HepG2 (cell line): Measurements from ENCODE around the gene MMP25. TPM values are rescaled to one million over a fixed set of nuclear protein-coding genes. Genes with fewer than 3 reads are reported as not detected.

Experiments used
- ATRX ChIP-seq: sonication (generic); formaldehyde crosslinking; IDR thresholded peaks from 2 replicates; pipeline ENCODE4 v1.4.0; 2020; ENCODE audit warnings: missing genetic modification reagents, borderline replicate concordance
- BRCA1 ChIP-seq: sonication (generic); formaldehyde crosslinking; IDR thresholded peaks from 2 replicates; pipeline ENCODE4 v1.4.0; 2020; ENCODE audit warnings: missing genetic modification reagents
- BRD4 ChIP-seq: sonication (generic); formaldehyde crosslinking; IDR thresholded peaks from 2 replicates; pipeline ENCODE4 v1.4.0; 2020; ENCODE audit warnings: missing genetic modification reagents
- CCDC6 ChIP-seq: sonication (generic); formaldehyde crosslinking; IDR thresholded peaks from 2 replicates; pipeline ENCODE4 v1.8.1; 2022; ENCODE audit warnings: mild to moderate bottlenecking, missing genetic modification reagents, moderate library complexity
- FOXJ3 ChIP-seq: sonication (generic); formaldehyde crosslinking; IDR thresholded peaks from 2 replicates; pipeline ENCODE4 v1.4.0; 2020; ENCODE audit warnings: missing genetic modification reagents, mild to moderate bottlenecking, borderline replicate concordance
- GABPB1 ChIP-seq: IDR thresholded peaks from 2 replicates; pipeline ENCODE4 v1.6.1; 2016; ENCODE audit warnings: mild to moderate bottlenecking, missing genetic modification reagents, moderate library complexity, missing compliant biosample characterization
- HMG20A ChIP-seq: IDR thresholded peaks from 2 replicates; pipeline ENCODE4 v1.6.1; 2016; ENCODE audit warnings: borderline replicate concordance
- HNRNPK ChIP-seq: fragments of 200-400 bp; formaldehyde crosslinking; IDR thresholded peaks from 2 replicates; pipeline ENCODE4 v1.6.1; 2018; ENCODE audit warnings: low read length, low read depth, moderate library complexity, mild to moderate bottlenecking; ENCODE audit not compliant: poor library complexity, severe bottlenecking
- ISL2 ChIP-seq: sonication (generic); formaldehyde crosslinking; IDR thresholded peaks from 2 replicates; pipeline ENCODE4 v1.5.0; 2020; ENCODE audit warnings: missing genetic modification reagents
- KDM4B ChIP-seq: sonication (generic); formaldehyde crosslinking; IDR thresholded peaks from 2 replicates; pipeline ENCODE4 v1.4.0; 2020; ENCODE audit warnings: missing genetic modification reagents
- KLF15 ChIP-seq: sonication (generic); formaldehyde crosslinking; IDR thresholded peaks from 2 replicates; pipeline ENCODE4 v1.8.1; 2023; ENCODE audit warnings: borderline replicate concordance, mild to moderate bottlenecking, inconsistent platforms, missing genetic modification reagents, mixed read lengths
- PCBP1 ChIP-seq: fragments of 200-400 bp; formaldehyde crosslinking; IDR thresholded peaks from 2 replicates; pipeline ENCODE4 v1.6.1; 2017; ENCODE audit warnings: mild to moderate bottlenecking, low read depth, low read length, borderline replicate concordance
- SMARCE1 ChIP-seq: fragments of 450-650 bp; IDR thresholded peaks from 2 replicates; pipeline ENCODE4 v1.6.1; 2017; ENCODE audit warnings: borderline replicate concordance
- TAF15 ChIP-seq: fragments of 200-400 bp; formaldehyde crosslinking; IDR thresholded peaks from one replicate; pipeline ENCODE4 v1.6.1; 2018; ENCODE audit warnings: mild to moderate bottlenecking, low read depth, low read length; ENCODE audit not compliant: poor library complexity, severe bottlenecking
- TP53 ChIP-seq: sonication (generic); formaldehyde crosslinking; conservative IDR thresholded peaks from 2 replicates; pipeline ENCODE4 v1.4.0; 2020; ENCODE audit warnings: missing genetic modification reagents
- ZBTB4 ChIP-seq: sonication (generic); formaldehyde crosslinking; IDR thresholded peaks from 2 replicates; pipeline ENCODE4 v1.4.0; 2020; ENCODE audit warnings: missing genetic modification reagents, mild to moderate bottlenecking, borderline replicate concordance
- ZMYM3 ChIP-seq: sonication (generic); formaldehyde crosslinking; IDR thresholded peaks from 2 replicates; pipeline ENCODE4 v1.5.1; 2020; ENCODE audit warnings: mild to moderate bottlenecking, missing genetic modification reagents
- ZNF230 ChIP-seq: sonication (generic); formaldehyde crosslinking; IDR thresholded peaks from 2 replicates; pipeline ENCODE4 v1.4.0; 2020; ENCODE audit warnings: mild to moderate bottlenecking, missing genetic modification reagents
- ZSCAN20 ChIP-seq: sonication (generic); formaldehyde crosslinking; IDR thresholded peaks from 2 replicates; pipeline ENCODE4 v1.4.0; 2020; ENCODE audit warnings: missing genetic modification reagents, mild to moderate bottlenecking, borderline replicate concordance
- polyA plus RNA-seq, 8 experiments: library from polyadenylated mRNA; depleted of rRNA in 3 of 8; stranded (reverse) in 7 of 8; unstranded in 1 of 8; fragments of >200 nt; fragmentation: Illumina TruSeq in 4 of 8; extraction: Trizol in 4 of 8; gene quantifications; 2 replicates each; pipeline versions ENCODE4 v1.2.1 to v1.2.3, GENCODE V29; 2011 to 2016; ENCODE audit warnings: low read depth in 4 of 8, missing spikeins in 1 of 8, mixed read lengths in 1 of 8; ENCODE audit not compliant: insufficient read depth in 1 of 8
- total RNA-seq, 5 experiments: library from RNA; depleted of rRNA; stranded (reverse); fragments of >200 nt; fragmentation: Illumina TruSeq; extraction: Trizol; gene quantifications; 2 replicates each; pipeline ENCODE4 v1.2.3, GENCODE V29; 2016; ENCODE audit warnings: low read depth in 1 of 5
- TF ChIP-seq, protein P1 (sequence below): sonication (generic); formaldehyde crosslinking; IDR thresholded peaks from 2 replicates; pipeline ENCODE4 v1.4.0; 2020; ENCODE audit warnings: missing genetic modification reagents
- TF ChIP-seq, protein P2 (sequence below): sonication (generic); formaldehyde crosslinking; IDR thresholded peaks from 2 replicates; pipeline ENCODE4 v1.5.0; 2020; ENCODE audit warnings: missing genetic modification reagents

The MMP25 gene
- total and polyA plus RNA-seq, 2 of the 13 experiments (the other 11 are each of a cell fraction or from before 2014, with no cell fraction given): 0.04 to 0.08 TPM

DNA sequence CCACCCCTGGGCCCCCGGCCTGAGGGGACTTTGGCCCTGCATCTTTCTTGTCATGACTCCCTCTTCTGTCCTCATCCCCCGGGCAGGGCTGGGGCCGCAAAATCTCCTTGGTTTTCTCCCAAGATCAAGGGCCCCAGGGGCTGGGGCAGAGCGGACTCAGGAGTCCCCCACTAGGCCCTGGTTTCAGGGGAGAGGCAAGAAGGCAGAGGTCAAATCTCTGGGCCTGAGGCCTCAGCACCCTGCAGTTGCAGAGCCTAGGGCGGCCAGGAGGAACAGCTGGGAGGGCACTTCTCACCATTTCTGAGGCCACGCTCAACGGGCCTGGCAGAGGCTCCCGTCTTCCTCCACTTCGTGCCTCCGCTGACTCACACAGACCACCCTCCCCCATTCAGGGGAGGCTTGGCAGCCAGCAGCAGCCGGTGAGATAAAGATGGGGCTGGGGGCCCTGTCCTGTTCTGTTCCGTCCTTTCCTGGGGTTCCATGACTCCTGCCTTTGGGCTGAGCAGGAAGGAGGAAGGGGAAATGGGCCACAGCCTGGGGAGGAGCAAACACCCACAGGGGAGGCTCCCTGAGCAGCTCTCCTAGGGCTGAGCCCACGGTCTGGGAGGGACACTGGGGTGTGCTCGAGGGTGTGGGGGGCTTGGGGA is 40.4 kb downstream of the MMP25 start (continued):
- TF ChIP-seq HMG20A (CRISPR knock-in tag) (no peak), TP53 (CRISPR knock-in tag) (no peak), SMARCE1 (no peak), GABPB1 (peak; percentile 61), BRCA1 (CRISPR knock-in tag) (no peak), ZNF230 (CRISPR knock-in tag) (0 out of 2 replicates have a peak, but pooled peaks have one; percentile 50), ZBTB4 (CRISPR knock-in tag) (no peak), FOXJ3 (no peak), CCDC6 (CRISPR knock-in tag) (no peak), ATRX (CRISPR knock-in tag) (no peak), PCBP1 (no peak), ZSCAN20 (CRISPR knock-in tag) (no peak), KDM4B (0 out of 2 replicates have a peak, but pooled peaks have one; percentile 27), ZMYM3 (CRISPR knock-in tag) (no peak; the same call in 1 of the 2 replicates), TAF15 (no peak), ISL2 (CRISPR knock-in tag) (no peak), BRD4 (no peak), KLF15 (CRISPR knock-in tag) (no peak), HNRNPK (no peak)
- TF ChIP-seq, protein P1, sequence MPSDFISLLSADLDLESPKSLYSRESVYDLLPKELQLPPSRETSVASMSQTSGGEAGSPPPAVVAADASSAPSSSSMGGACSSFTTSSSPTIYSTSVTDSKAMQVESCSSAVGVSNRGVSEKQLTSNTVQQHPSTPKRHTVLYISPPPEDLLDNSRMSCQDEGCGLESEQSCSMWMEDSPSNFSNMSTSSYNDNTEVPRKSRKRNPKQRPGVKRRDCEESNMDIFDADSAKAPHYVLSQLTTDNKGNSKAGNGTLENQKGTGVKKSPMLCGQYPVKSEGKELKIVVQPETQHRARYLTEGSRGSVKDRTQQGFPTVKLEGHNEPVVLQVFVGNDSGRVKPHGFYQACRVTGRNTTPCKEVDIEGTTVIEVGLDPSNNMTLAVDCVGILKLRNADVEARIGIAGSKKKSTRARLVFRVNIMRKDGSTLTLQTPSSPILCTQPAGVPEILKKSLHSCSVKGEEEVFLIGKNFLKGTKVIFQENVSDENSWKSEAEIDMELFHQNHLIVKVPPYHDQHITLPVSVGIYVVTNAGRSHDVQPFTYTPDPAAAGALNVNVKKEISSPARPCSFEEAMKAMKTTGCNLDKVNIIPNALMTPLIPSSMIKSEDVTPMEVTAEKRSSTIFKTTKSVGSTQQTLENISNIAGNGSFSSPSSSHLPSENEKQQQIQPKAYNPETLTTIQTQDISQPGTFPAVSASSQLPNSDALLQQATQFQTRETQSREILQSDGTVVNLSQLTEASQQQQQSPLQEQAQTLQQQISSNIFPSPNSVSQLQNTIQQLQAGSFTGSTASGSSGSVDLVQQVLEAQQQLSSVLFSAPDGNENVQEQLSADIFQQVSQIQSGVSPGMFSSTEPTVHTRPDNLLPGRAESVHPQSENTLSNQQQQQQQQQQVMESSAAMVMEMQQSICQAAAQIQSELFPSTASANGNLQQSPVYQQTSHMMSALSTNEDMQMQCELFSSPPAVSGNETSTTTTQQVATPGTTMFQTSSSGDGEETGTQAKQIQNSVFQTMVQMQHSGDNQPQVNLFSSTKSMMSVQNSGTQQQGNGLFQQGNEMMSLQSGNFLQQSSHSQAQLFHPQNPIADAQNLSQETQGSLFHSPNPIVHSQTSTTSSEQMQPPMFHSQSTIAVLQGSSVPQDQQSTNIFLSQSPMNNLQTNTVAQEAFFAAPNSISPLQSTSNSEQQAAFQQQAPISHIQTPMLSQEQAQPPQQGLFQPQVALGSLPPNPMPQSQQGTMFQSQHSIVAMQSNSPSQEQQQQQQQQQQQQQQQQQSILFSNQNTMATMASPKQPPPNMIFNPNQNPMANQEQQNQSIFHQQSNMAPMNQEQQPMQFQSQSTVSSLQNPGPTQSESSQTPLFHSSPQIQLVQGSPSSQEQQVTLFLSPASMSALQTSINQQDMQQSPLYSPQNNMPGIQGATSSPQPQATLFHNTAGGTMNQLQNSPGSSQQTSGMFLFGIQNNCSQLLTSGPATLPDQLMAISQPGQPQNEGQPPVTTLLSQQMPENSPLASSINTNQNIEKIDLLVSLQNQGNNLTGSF (CRISPR knock-in tag): no peak
- TF ChIP-seq, protein P2, sequence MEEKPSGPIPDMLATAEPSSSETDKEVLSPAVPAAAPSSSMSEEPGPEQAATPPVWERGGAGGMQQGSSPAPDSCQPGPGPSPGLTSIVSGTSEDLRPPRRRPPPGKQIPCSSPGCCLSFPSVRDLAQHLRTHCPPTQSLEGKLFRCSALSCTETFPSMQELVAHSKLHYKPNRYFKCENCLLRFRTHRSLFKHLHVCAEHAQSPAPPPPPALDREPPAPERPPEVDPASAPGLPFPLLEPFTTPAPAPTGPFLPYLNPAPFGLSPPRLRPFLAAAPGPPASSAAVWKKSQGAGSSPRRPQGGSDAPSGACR (CRISPR knock-in tag): no peak
